Caco-2 (cell line): ENCODE measurements around the gene UBASH3B. TPM values are rescaled to one million over a fixed set of nuclear protein-coding genes. Genes with fewer than 3 reads are reported as not detected.

Experiments
- BruUV-seq: library from RNA; stranded (reverse); fragments of 400-500 nt; replicated peaks from 2 replicates; lab custom pipeline; 2021; lab: Mats Ljungman, UMichigan
- CTCF ChIA-PET: fragments of 300-600 bp; sonication (Branson Sonifier 250); formaldehyde crosslinking; loops from one replicate; lab custom pipeline; 2022; ENCODE audit warnings: antibody characterized with exemption; lab: Charles Lee
- POLR2A ChIA-PET: fragments of 300-600 bp; sonication (Branson Sonifier 250); formaldehyde crosslinking; loops from one replicate; lab custom pipeline; 2022; ENCODE audit warnings: antibody characterized with exemption; lab: Charles Lee
- DNase-seq, 2 experiments: peaks; one replicate each; pipeline versions ENCODE4 v3.0.0 to v3.0.0-alpha.2; 2020 to 2022
- H3K27me3 ChIP-seq: replicated peaks from 2 replicates; pipeline ENCODE4 v1.6.0; 2011; ENCODE audit warnings: low read length; ENCODE audit not compliant: control insufficient read depth, insufficient read depth
- H3K36me3 ChIP-seq: 2 replicates; pipeline ENCODE4 v1.5.1; 2011; ENCODE audit warnings: low read length; ENCODE audit not compliant: control insufficient read depth, insufficient read depth
- H3K4me1 ChIP-seq: fragments of 250-450 bp; sonication (Bioruptor Pico); 2 replicates; pipeline ENCODE4 v1.5.1; 2020; ENCODE audit warnings: mild to moderate bottlenecking
- H3K4me3 ChIP-seq: 2 replicates; pipeline ENCODE4 v1.5.1; 2011; ENCODE audit warnings: low read depth, mild to moderate bottlenecking, control low read depth, low read length
- H3K9me3 ChIP-seq: fragments of 250-450 bp; sonication (Bioruptor Pico); 2 replicates; pipeline ENCODE4 v1.5.1; 2020; ENCODE audit warnings: mild to moderate bottlenecking, moderate library complexity
- H3K27ac Mint-ChIP-seq: one replicate; pipeline ENCODE4 v1.8.0; 2022; ENCODE audit warnings: mixed read lengths; ENCODE audit not compliant: unreplicated experiment
- H3K27me3 Mint-ChIP-seq: one replicate; pipeline ENCODE4 v1.8.0; 2022; ENCODE audit warnings: mixed read lengths; ENCODE audit not compliant: insufficient read depth, unreplicated experiment
- H3K36me3 Mint-ChIP-seq: one replicate; pipeline ENCODE4 v1.8.0; 2022; ENCODE audit warnings: mild to moderate bottlenecking, mixed read lengths; ENCODE audit not compliant: insufficient read depth, unreplicated experiment
- H3K4me1 Mint-ChIP-seq: one replicate; pipeline ENCODE4 v1.8.0; 2022; ENCODE audit warnings: low read depth, mixed read lengths; ENCODE audit not compliant: unreplicated experiment
- H3K4me3 Mint-ChIP-seq: one replicate; pipeline ENCODE4 v1.8.0; 2022; ENCODE audit warnings: mild to moderate bottlenecking, moderate library complexity, mixed read lengths; ENCODE audit not compliant: unreplicated experiment
- H3K9me3 Mint-ChIP-seq: one replicate; pipeline ENCODE4 v1.8.0; 2022; ENCODE audit warnings: mixed read lengths; ENCODE audit not compliant: unreplicated experiment
- intact Hi-C: fragments of 100-400 bp; cut with micrococcal nuclease; formaldehyde crosslinking; loops from one replicate; pipeline ENCODE4 v1.10.0; 2022; ENCODE audit not compliant: unreplicated experiment
- total RNA-seq: library from RNA; stranded (reverse); gene quantifications from 2 replicates; pipeline ENCODE4 v1.2.3, GENCODE V29; 2022
- TF ChIP-seq, protein P1 (sequence below), 2 experiments: fragments of 200-600 bp in 1 of 2; IDR thresholded peaks; 1 replicate in 1 of 2; 2 replicates in 1 of 2; pipeline versions ENCODE4 v1.5.1 to v1.8.0; 2011 to 2022; ENCODE audit warnings: antibody characterized with exemption in 1 of 2, control low read depth in 1 of 2, inconsistent platforms in 1 of 2, low read depth in 1 of 2, low read length in 1 of 2, mild to moderate bottlenecking in 1 of 2, moderate library complexity in 1 of 2; ENCODE audit not compliant: insufficient read depth in 1 of 2, severe bottlenecking in 1 of 2, unreplicated experiment in 1 of 2

Gene UBASH3B
- total RNA-seq, 1 experiment from 2014 or later = 21.5 TPM

DNA sequence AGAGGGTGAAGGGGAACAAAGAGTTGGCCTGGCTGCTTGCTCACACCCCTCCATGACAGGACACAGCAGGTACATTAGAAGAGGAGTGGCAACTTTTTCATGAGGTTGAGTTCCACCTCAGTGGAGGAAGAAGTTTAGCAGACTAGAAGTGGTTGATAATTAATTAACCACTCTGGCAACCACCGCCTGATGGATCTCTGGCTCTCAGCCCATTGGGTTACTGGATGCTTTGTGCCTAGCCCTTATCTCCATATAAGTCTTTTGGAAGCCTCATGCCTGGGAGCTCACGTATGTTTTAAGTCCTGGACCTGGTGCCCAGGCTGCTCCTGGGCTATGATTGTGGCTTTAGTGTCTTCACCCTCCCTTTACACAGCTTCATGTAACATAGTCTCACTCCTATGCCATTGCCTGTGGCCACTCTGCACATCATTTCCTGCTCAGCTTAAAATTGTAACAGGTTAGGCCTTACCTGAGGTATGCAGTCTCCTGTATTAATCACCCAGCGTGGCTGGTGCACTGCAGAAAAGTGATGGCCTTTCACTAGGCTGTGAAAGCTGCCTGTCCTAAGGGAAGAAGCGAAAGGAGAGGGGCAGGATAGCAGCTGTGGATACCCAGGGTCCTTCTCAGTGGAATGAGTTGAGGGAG, 110.1 kb downstream of the UBASH3B start:
- H3K4me1 ChIP-seq = no peaks in the 10 kb centered on the region
- H3K9me3 Mint-ChIP-seq = no peaks in the 10 kb centered on the region
- no peak overlapping the region for H3K4me3 ChIP-seq
- no peaks in the 10 kb centered on the region for H3K36me3 ChIP-seq
- H3K36me3 Mint-ChIP-seq = no peaks in the 10 kb centered on the region
- CTCF ChIA-PET = no interaction called here
- H3K27ac Mint-ChIP-seq = no peak overlapping the region
- POLR2A ChIA-PET = no interaction called here
- DNase-seq = no peak
- TF ChIP-seq, protein P1, sequence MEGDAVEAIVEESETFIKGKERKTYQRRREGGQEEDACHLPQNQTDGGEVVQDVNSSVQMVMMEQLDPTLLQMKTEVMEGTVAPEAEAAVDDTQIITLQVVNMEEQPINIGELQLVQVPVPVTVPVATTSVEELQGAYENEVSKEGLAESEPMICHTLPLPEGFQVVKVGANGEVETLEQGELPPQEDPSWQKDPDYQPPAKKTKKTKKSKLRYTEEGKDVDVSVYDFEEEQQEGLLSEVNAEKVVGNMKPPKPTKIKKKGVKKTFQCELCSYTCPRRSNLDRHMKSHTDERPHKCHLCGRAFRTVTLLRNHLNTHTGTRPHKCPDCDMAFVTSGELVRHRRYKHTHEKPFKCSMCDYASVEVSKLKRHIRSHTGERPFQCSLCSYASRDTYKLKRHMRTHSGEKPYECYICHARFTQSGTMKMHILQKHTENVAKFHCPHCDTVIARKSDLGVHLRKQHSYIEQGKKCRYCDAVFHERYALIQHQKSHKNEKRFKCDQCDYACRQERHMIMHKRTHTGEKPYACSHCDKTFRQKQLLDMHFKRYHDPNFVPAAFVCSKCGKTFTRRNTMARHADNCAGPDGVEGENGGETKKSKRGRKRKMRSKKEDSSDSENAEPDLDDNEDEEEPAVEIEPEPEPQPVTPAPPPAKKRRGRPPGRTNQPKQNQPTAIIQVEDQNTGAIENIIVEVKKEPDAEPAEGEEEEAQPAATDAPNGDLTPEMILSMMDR (IDR thresholded peaks at IDR 0.05; ENCODE audit: insufficient read depth in 1 of 2, low read depth in 1 of 2, low read length in 1 of 2, severe bottlenecking in 1 of 2, unreplicated experiment in 1 of 2) = no peak
- H3K9me3 ChIP-seq = no peaks in the 10 kb centered on the region
- H3K27me3 ChIP-seq = no peaks in the 10 kb centered on the region
- intact Hi-C loops = no loop called here
- no TSS peak for BruUV-seq
- H3K27me3 Mint-ChIP-seq = no peaks in the 10 kb centered on the region
- H3K4me1 Mint-ChIP-seq = no peaks in the 10 kb centered on the region
- no peak overlapping the region for H3K4me3 Mint-ChIP-seq

DNA sequence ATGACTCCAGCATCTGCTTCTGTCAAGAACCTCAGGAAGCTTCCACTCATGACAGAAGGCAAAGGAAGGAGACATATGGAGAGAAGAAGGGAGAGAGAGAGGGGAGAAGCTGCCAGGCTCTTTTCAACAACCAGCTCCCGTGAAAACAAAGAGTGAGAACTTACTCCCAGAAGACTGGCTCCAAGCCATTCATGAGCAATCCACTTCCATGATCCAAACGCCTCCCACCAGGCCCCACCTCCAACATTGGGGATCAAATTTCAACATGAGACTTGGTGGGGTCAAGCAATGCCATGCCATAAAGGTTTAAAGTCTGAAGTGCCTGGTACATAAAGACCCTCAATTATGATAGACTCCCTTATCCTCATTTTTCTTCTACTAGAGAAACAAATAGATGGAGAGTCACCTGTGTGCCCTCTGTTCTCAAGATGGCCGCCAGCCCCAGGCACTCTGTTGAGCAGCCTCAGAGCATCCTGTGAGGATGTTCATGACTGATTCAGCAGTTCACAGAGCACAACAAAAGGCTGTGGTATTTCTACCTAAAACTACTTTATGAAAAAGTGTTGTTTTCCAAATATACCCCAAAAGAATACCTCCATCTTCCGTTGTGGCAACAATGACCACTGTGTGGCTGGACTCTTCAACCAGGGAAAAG, 113.7 kb downstream of the UBASH3B start:
- no peaks in the 10 kb centered on the region for H3K4me1 ChIP-seq
- H3K36me3 ChIP-seq = no peaks in the 10 kb centered on the region
- H3K27me3 ChIP-seq = no peaks in the 10 kb centered on the region
- DNase-seq = no peak
- Mint-ChIP-seq H3K27me3 (no peaks in the 10 kb centered on the region), H3K36me3 (no peaks in the 10 kb centered on the region), H3K4me3 (no peak overlapping the region), H3K9me3 (no peaks in the 10 kb centered on the region), H3K4me1 (no peaks in the 10 kb centered on the region), H3K27ac (no peak overlapping the region)
- H3K9me3 ChIP-seq = no peaks in the 10 kb centered on the region
- CTCF ChIA-PET = no interaction called here
- POLR2A ChIA-PET = no interaction called here
- TF ChIP-seq, protein P1 (IDR thresholded peaks at IDR 0.05; ENCODE audit: insufficient read depth in 1 of 2, low read depth in 1 of 2, low read length in 1 of 2, severe bottlenecking in 1 of 2, unreplicated experiment in 1 of 2) = no peak
- no peak overlapping the region for H3K4me3 ChIP-seq
- intact Hi-C loops = no loop called here
- BruUV-seq = no TSS peak

DNA sequence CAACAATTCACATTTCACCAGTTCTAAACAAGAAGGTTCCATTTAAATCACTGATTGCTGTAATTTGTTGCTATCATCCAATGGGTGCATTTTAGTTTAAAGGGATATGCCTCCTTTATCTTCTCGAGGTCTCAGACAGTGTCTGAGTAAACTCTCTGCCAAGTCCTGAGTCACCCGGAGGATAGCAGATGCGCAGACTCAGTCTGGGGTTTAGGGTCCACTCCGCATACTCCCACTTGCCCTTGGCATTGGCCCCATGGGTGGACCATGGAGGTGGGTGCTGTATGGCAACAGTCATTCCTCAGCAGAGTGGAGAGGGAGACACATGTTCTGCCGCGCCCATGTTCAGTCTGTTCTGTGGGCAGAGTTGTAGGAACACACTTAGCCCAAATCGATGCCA, 117.4 kb downstream of the UBASH3B start:
- Mint-ChIP-seq H3K36me3 (no peaks in the 10 kb centered on the region), H3K4me3 (no peak overlapping the region), H3K4me1 (no peaks in the 10 kb centered on the region), H3K27me3 (no peaks in the 10 kb centered on the region), H3K27ac (no peak overlapping the region), H3K9me3 (no peaks in the 10 kb centered on the region)
- ChIA-PET POLR2A (no interaction called here), CTCF (interaction anchor here (2.4 kb wide), 1 partner anchor 9 kb away, joined by 12 read pairs; no protein-coding TSS in a partner anchor)
- no peaks in the 10 kb centered on the region for H3K27me3 ChIP-seq
- no peaks in the 10 kb centered on the region for H3K4me1 ChIP-seq
- no peak overlapping the region for H3K4me3 ChIP-seq
- intact Hi-C loops = no loop called here
- no TSS peak for BruUV-seq
- no peaks in the 10 kb centered on the region for H3K36me3 ChIP-seq
- H3K9me3 ChIP-seq = no peaks in the 10 kb centered on the region
- no peak for DNase-seq
- TF ChIP-seq, protein P1 (IDR thresholded peaks at IDR 0.05; ENCODE audit: insufficient read depth in 1 of 2, low read depth in 1 of 2, low read length in 1 of 2, severe bottlenecking in 1 of 2, unreplicated experiment in 1 of 2) = no peak
